Adrenal gland (tissue), 5 donors: ENCODE data around the gene DPP8.

Experiments
- CTCF ChIP-seq, 6 experiments: fragments of 450-650 bp in 4 of 6; fragments of 200-600 bp in 2 of 6; sonication (generic) in 1 of 6; IDR thresholded peaks; 1 replicate in 5 of 6; 2 replicates in 1 of 6; pipeline versions ENCODE4 v1.5.1 to v1.8.0; 2016 to 2021; ENCODE audit warnings: antibody characterized with exemption in 6 of 6, mild to moderate bottlenecking in 2 of 6, moderate library complexity in 1 of 6
- POLR2A ChIP-seq, 2 donors: fragments of 450-650 bp; IDR thresholded peaks; one replicate each; pipeline ENCODE4 v1.6.1; 2017; ENCODE audit warnings: antibody characterized with exemption in 2 of 2, mild to moderate bottlenecking in 2 of 2, moderate library complexity in 1 of 2
- donor health status: DM: no; HTN: no; CAD: no.

- TF ChIP-seq CTCF (IDR thresholded peaks at IDR 0.05) = no peak
- no peak for TF ChIP-seq POLR2A (IDR thresholded peaks at IDR 0.05)
These were observed 6.7 kb upstream of the DPP8 start for GRCh38 chr15:65524226-65524625.
